HepG2 (cell line): ENCODE data around the gene DPH3. TPM values are rescaled to one million over a fixed set of nuclear protein-coding genes. Genes with fewer than 3 reads are reported as not detected.

Source experiments
- ARNTL ChIP-seq: sonication (generic); formaldehyde crosslinking; IDR thresholded peaks from 2 replicates; pipeline ENCODE4 v1.4.0; 2020; ENCODE audit warnings: mild to moderate bottlenecking, missing genetic modification reagents
- FOXK1 ChIP-seq: sonication (generic); formaldehyde crosslinking; IDR thresholded peaks from 2 replicates; pipeline ENCODE4 v1.4.0; 2020; ENCODE audit warnings: low read depth, missing genetic modification reagents, borderline replicate concordance
- IKZF4 ChIP-seq: sonication (generic); formaldehyde crosslinking; IDR thresholded peaks from 2 replicates; pipeline ENCODE4 v1.5.1; 2020; ENCODE audit warnings: borderline replicate concordance, mild to moderate bottlenecking, low read depth, missing genetic modification reagents; ENCODE audit errors: not compliant biosample characterization
- NCOA5 ChIP-seq: sonication (generic); formaldehyde crosslinking; IDR thresholded peaks from 2 replicates; pipeline ENCODE4 v1.4.0; 2020; ENCODE audit warnings: missing genetic modification reagents
- NFATC3 ChIP-seq: sonication (generic); formaldehyde crosslinking; IDR thresholded peaks from 2 replicates; pipeline ENCODE4 v1.5.1; 2020; ENCODE audit warnings: mild to moderate bottlenecking, missing genetic modification reagents
- RARG ChIP-seq: sonication (generic); formaldehyde crosslinking; IDR thresholded peaks from 2 replicates; pipeline ENCODE4 v1.4.0; 2020; ENCODE audit warnings: low read depth, mild to moderate bottlenecking, missing genetic modification reagents
- SPEN ChIP-seq: sonication (generic); formaldehyde crosslinking; IDR thresholded peaks from 2 replicates; pipeline ENCODE4 v1.5.1; 2020; ENCODE audit warnings: low read depth, mild to moderate bottlenecking, missing genetic modification reagents
- SRSF1 ChIP-seq: fragments of 200-400 bp; formaldehyde crosslinking; optimal IDR thresholded peaks from 2 replicates; pipeline ENCODE3; 2017; ENCODE audit warnings: mild to moderate bottlenecking, low read depth, low read length, moderate library complexity
- U2AF2 ChIP-seq: fragments of 200-400 bp; formaldehyde crosslinking; IDR thresholded peaks from 2 replicates; pipeline ENCODE4 v1.6.1; 2017; ENCODE audit warnings: low read depth, mild to moderate bottlenecking, low read length
- ZKSCAN1 ChIP-seq: fragments of 150-350 bp; IDR thresholded peaks from 2 replicates; pipeline ENCODE4 v1.6.1; 2014; ENCODE audit warnings: low read length
- ZNF136 ChIP-seq: sonication (generic); formaldehyde crosslinking; IDR thresholded peaks from 2 replicates; pipeline ENCODE4 v1.8.1; 2022; ENCODE audit warnings: low read depth, mild to moderate bottlenecking, moderate library complexity, missing genetic modification reagents
- ZNF205 ChIP-seq: IDR thresholded peaks from 2 replicates; pipeline ENCODE4 v1.6.1; 2018; ENCODE audit warnings: missing biosample characterization, missing genetic modification reagents
- ZNF333 ChIP-seq: sonication (generic); formaldehyde crosslinking; IDR thresholded peaks from 2 replicates; pipeline ENCODE4 v1.4.0; 2020; ENCODE audit warnings: mild to moderate bottlenecking, missing genetic modification reagents, borderline replicate concordance
- ZNF460 ChIP-seq: sonication (generic); formaldehyde crosslinking; IDR thresholded peaks from 2 replicates; pipeline ENCODE4 v1.5.1; 2020; ENCODE audit warnings: missing genetic modification reagents, mild to moderate bottlenecking, borderline replicate concordance
- ZNF557 ChIP-seq: sonication (generic); formaldehyde crosslinking; IDR thresholded peaks from 2 replicates; pipeline ENCODE4 v1.4.0; 2020; ENCODE audit warnings: missing genetic modification reagents
- polyA plus RNA-seq, 8 experiments: library from polyadenylated mRNA; depleted of rRNA in 3 of 8; stranded (reverse) in 7 of 8; unstranded in 1 of 8; fragments of >200 nt; fragmentation: Illumina TruSeq in 4 of 8; extraction: Trizol in 4 of 8; gene quantifications; 2 replicates each; pipeline versions ENCODE4 v1.2.1 to v1.2.3, GENCODE V29; 2011 to 2016; ENCODE audit warnings: low read depth in 4 of 8, missing spikeins in 1 of 8, mixed read lengths in 1 of 8; ENCODE audit not compliant: insufficient read depth in 1 of 8
- total RNA-seq, 5 experiments: library from RNA; depleted of rRNA; stranded (reverse); fragments of >200 nt; fragmentation: Illumina TruSeq; extraction: Trizol; gene quantifications; 2 replicates each; pipeline ENCODE4 v1.2.3, GENCODE V29; 2016; ENCODE audit warnings: low read depth in 1 of 5
- TF ChIP-seq, protein P1 (sequence below): sonication (generic); formaldehyde crosslinking; IDR thresholded peaks from 2 replicates; pipeline ENCODE4 v1.5.1; 2020; ENCODE audit warnings: mild to moderate bottlenecking, missing genetic modification reagents, moderate library complexity
- TF ChIP-seq, protein P2 (sequence below): sonication (generic); formaldehyde crosslinking; IDR thresholded peaks from 2 replicates; pipeline ENCODE4 v1.4.0; 2020; ENCODE audit warnings: low read depth, missing genetic modification reagents
- TF ChIP-seq, protein P3 (sequence below): sonication (generic); formaldehyde crosslinking; IDR thresholded peaks from 2 replicates; pipeline ENCODE4 v1.9.0; 2021; ENCODE audit warnings: missing genetic modification reagents, mild to moderate bottlenecking, borderline replicate concordance
- TF ChIP-seq, protein P4 (sequence below): sonication (generic); formaldehyde crosslinking; IDR thresholded peaks from 2 replicates; pipeline ENCODE4 v1.4.0; 2020; ENCODE audit warnings: missing genetic modification reagents

DPH3 gene
- total and polyA plus RNA-seq, 2 of the 13 experiments (the other 11 are each of a cell fraction or from before 2014, with no cell fraction given), result 18.3 to 21.6 TPM

DNA sequence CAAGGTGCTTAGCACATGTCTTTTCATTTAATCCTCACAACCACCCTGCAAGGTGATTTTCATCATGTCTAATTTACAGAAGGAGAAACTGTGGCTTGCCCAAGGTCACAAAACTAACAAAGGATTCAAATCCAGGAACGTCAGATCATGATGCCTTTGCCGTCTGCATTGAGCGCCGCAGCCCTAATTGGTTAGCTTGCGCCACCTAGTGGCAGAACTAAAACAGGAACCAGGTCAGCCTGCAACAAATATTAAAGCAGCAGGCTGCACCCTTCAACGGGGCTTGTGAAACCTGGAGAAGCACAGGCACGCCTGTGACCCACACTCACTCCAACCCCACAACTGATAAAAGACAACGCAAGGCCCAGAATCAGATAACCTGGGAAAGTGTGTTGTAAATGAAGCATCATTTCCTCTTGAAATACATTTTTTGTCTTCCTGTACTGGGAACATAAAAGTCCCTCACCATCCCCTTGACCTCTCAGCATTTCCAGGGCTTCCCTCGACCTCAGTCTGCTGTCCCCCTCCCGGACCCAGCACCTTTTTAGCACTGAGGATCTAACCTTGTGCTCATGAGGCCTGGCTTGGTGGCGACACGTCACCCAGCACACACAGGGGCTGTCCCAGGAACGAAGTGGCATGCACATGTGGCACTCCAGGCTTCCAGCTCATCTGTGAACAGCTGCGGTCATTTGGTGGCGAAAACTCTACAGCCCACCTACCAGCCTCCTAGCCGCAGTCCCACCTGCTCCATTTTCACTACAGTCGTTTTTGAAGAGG is 17.3 kb downstream of the DPH3 start (continued):
- TF ChIP-seq, protein P1, sequence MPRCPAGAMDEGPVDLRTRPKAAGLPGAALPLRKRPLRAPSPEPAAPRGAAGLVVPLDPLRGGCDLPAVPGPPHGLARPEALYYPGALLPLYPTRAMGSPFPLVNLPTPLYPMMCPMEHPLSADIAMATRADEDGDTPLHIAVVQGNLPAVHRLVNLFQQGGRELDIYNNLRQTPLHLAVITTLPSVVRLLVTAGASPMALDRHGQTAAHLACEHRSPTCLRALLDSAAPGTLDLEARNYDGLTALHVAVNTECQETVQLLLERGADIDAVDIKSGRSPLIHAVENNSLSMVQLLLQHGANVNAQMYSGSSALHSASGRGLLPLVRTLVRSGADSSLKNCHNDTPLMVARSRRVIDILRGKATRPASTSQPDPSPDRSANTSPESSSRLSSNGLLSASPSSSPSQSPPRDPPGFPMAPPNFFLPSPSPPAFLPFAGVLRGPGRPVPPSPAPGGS (CRISPR knock-in tag), result no peak
- no peak for TF ChIP-seq ZNF557 (CRISPR knock-in tag)
- no peak for TF ChIP-seq ZNF460 (CRISPR knock-in tag)
- TF ChIP-seq NFATC3 (CRISPR knock-in tag), result no peak
- TF ChIP-seq ZKSCAN1, result no peak
- no peak for TF ChIP-seq U2AF2
- no peak for TF ChIP-seq RARG
- no peak for TF ChIP-seq ZNF333 (CRISPR knock-in tag)
- no peak for TF ChIP-seq NCOA5 (CRISPR knock-in tag)
- TF ChIP-seq, protein P2, sequence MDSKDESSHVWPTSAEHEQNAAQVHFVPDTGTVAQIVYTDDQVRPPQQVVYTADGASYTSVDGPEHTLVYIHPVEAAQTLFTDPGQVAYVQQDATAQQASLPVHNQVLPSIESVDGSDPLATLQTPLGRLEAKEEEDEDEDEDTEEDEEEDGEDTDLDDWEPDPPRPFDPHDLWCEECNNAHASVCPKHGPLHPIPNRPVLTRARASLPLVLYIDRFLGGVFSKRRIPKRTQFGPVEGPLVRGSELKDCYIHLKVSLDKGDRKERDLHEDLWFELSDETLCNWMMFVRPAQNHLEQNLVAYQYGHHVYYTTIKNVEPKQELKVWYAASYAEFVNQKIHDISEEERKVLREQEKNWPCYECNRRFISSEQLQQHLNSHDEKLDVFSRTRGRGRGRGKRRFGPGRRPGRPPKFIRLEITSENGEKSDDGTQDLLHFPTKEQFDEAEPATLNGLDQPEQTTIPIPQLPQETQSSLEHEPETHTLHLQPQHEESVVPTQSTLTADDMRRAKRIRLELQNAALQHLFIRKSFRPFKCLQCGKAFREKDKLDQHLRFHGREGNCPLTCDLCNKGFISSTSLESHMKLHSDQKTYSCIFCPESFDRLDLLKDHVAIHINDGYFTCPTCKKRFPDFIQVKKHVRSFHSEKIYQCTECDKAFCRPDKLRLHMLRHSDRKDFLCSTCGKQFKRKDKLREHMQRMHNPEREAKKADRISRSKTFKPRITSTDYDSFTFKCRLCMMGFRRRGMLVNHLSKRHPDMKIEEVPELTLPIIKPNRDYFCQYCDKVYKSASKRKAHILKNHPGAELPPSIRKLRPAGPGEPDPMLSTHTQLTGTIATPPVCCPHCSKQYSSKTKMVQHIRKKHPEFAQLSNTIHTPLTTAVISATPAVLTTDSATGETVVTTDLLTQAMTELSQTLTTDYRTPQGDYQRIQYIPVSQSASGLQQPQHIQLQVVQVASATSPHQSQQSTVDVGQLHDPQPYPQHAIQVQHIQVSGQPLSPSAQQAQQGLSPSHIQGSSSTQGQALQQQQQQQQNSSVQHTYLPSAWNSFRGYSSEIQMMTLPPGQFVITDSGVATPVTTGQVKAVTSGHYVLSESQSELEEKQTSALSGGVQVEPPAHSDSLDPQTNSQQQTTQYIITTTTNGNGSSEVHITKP (CRISPR knock-in tag), result no peak
- TF ChIP-seq SRSF1, result no peak
- TF ChIP-seq ZNF136 (CRISPR knock-in tag), result no peak
- TF ChIP-seq FOXK1 (CRISPR knock-in tag), result peak; percentile 35; the same call in 1 of the 2 replicates
- no peak for TF ChIP-seq ZNF205 (CRISPR knock-in tag)
- TF ChIP-seq, protein P3, sequence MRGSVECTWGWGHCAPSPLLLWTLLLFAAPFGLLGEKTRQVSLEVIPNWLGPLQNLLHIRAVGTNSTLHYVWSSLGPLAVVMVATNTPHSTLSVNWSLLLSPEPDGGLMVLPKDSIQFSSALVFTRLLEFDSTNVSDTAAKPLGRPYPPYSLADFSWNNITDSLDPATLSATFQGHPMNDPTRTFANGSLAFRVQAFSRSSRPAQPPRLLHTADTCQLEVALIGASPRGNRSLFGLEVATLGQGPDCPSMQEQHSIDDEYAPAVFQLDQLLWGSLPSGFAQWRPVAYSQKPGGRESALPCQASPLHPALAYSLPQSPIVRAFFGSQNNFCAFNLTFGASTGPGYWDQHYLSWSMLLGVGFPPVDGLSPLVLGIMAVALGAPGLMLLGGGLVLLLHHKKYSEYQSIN, result no peak
- TF ChIP-seq SPEN (CRISPR knock-in tag), result no peak
- TF ChIP-seq, protein P4, sequence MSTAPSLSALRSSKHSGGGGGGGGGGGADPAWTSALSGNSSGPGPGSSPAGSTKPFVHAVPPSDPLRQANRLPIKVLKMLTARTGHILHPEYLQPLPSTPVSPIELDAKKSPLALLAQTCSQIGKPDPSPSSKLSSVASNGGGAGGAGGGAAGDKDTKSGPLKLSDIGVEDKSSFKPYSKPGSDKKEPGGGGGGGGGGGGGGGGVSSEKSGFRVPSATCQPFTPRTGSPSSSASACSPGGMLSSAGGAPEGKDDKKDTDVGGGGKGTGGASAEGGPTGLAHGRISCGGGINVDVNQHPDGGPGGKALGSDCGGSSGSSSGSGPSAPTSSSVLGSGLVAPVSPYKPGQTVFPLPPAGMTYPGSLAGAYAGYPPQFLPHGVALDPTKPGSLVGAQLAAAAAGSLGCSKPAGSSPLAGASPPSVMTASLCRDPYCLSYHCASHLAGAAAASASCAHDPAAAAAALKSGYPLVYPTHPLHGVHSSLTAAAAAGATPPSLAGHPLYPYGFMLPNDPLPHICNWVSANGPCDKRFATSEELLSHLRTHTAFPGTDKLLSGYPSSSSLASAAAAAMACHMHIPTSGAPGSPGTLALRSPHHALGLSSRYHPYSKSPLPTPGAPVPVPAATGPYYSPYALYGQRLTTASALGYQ, result no peak
- no peak for TF ChIP-seq IKZF4 (CRISPR knock-in tag)
- no peak for TF ChIP-seq ARNTL
